ENCODE measurements around the gene CPA5. TPM values are rescaled to one million over a fixed set of nuclear protein-coding genes. Genes with fewer than 3 reads are reported as not detected.
"Not testable (repeated sequence)": the region's sequence is repeated elsewhere in the genome, so short reads cannot be mapped to it uniquely, and the experiment has no call there.

The CPA5 gene
- total and polyA plus RNA-seq, 2 experiments from 2014 or later: not detected

- no peak for TF ChIP-seq ZNF462 (CRISPR knock-in tag; IDR thresholded peaks at IDR 0.05)
- TF ChIP-seq JUNB (IDR thresholded peaks at IDR 0.05; ENCODE audit: unreplicated experiment): no peak
- no peak for TF ChIP-seq CREB1 (CRISPR knock-in tag; IDR thresholded peaks at IDR 0.05; ENCODE audit: low read depth)
- no peak for TF ChIP-seq REST (IDR thresholded peaks at IDR 0.05; ENCODE audit: unreplicated experiment)
- no peak for TF ChIP-seq POLR2AphosphoS5 (IDR thresholded peaks at IDR 0.05; ENCODE audit: low read depth)
- no peak for TF ChIP-seq ZNF331 (CRISPR knock-in tag; IDR thresholded peaks at IDR 0.05; ENCODE audit: low read depth)
- TF ChIP-seq STAT1 (IDR thresholded peaks at IDR 0.05; ENCODE audit: unreplicated experiment): no peak
- no peak for TF ChIP-seq EZH2 (IDR thresholded peaks at IDR 0.05; ENCODE audit: low read depth, unreplicated experiment)
- TF ChIP-seq ZNF114 (CRISPR knock-in tag; IDR thresholded peaks at IDR 0.05): no peak
- TF ChIP-seq NANOG (IDR thresholded peaks at IDR 0.05; ENCODE audit: borderline replicate concordance): no peak
Measured at GRCh38 chr7:130319541-130319940, 25.1 kb upstream of the CPA5 start (continued).

- H3K4me3 ChIP-seq; H2AFZ ChIP-seq; H3K27me3 ChIP-seq (ENCODE audit: insufficient read depth); H3K9me3 Mint-ChIP-seq; H3K27me3 Mint-ChIP-seq (ENCODE audit: insufficient read depth, low read depth, poor library complexity); H3K36me3 Mint-ChIP-seq (ENCODE audit: low read depth); H3K36me3 ChIP-seq (ENCODE audit: insufficient read depth); DNase-seq (ENCODE audit: low spot score); ATAC-seq; H3K4me2 ChIP-seq; H3K27ac ChIP-seq (ENCODE audit: low read depth); H3K9me2 ChIP-seq (ENCODE audit: insufficient read depth); H3K4me1 ChIP-seq (ENCODE audit: insufficient read depth); H4K20me1 ChIP-seq (replicated peaks; ENCODE audit: insufficient read depth); H3K79me2 ChIP-seq (replicated peaks; ENCODE audit: insufficient read depth); H3F3A ChIP-seq (replicated peaks; ENCODE audit: low read depth); H3K4me3 Mint-ChIP-seq; H3K27ac Mint-ChIP-seq: not testable (repeated sequence)
- H3K4me1 Mint-ChIP-seq: peaks cover 15% of the 10 kb centered on the region
Measured at GRCh38 chr7:130321542-130322229, 22.9 kb upstream of the CPA5 start.

Measured in GM23338 (cell line).